WTC11 (cell line): ENCODE data around the gene DBX1. TPM values are rescaled to one million over a fixed set of nuclear protein-coding genes. Genes with fewer than 3 reads are reported as not detected.
A peak's percentile ranks its signal among the peaks of the same experiment; 100 is the strongest.

Experiments
- ATAC-seq: fragments of 200-7000 bp; cut with Tn5 transposase; 2 replicates; pipeline ENCODE4 v1.10.0; 2021; ENCODE audit warnings: mild to moderate bottlenecking, moderate library complexity
- Bru-seq: library from RNA; stranded (reverse); fragments of 400-500 nt; gene quantifications from one replicate; lab custom pipeline; 2021; lab: Mats Ljungman, UMichigan
- CTCF ChIA-PET: fragments of 300-600 bp; sonication (Branson Sonifier 250); formaldehyde crosslinking; loops from one replicate; lab custom pipeline; 2021; ENCODE audit warnings: antibody characterized with exemption; lab: Charles Lee
- POLR2A ChIA-PET: fragments of 350-600 bp; sonication (Branson Sonifier 250); formaldehyde crosslinking; loops from one replicate; lab custom pipeline; 2021; ENCODE audit warnings: antibody characterized with exemption; lab: Charles Lee
- DNase-seq: peaks from one replicate; pipeline ENCODE4 v3.0.0; 2021; ENCODE audit warnings: low spot score
- H3K27ac Mint-ChIP-seq: 2 replicates; pipeline ENCODE4 v1.8.0; 2021; ENCODE audit warnings: mixed read lengths
- H3K27me3 Mint-ChIP-seq: 2 replicates; pipeline ENCODE4 v1.8.0; 2021; ENCODE audit warnings: low read depth, mild to moderate bottlenecking, moderate library complexity, mixed read lengths
- H3K36me3 Mint-ChIP-seq: 2 replicates; pipeline ENCODE4 v1.8.0; 2021; ENCODE audit warnings: mixed read lengths
- H3K4me1 Mint-ChIP-seq: 2 replicates; pipeline ENCODE4 v1.8.0; 2022; ENCODE audit warnings: mixed read lengths
- H3K4me3 Mint-ChIP-seq: 2 replicates; pipeline ENCODE4 v1.8.0; 2021; ENCODE audit warnings: mild to moderate bottlenecking, moderate library complexity, mixed read lengths
- H3K9me3 Mint-ChIP-seq: 2 replicates; pipeline ENCODE4 v1.8.0; 2021; ENCODE audit warnings: mixed read lengths
- AFF4 ChIP-seq: sonication (generic); formaldehyde crosslinking; IDR thresholded peaks from 2 replicates; pipeline ENCODE4 v1.8.1; 2023; ENCODE audit warnings: mild to moderate bottlenecking, missing genetic modification reagents, borderline replicate concordance
- CDX4 ChIP-seq: fragments of 250-450 bp; sonication (Bioruptor Pico); IDR thresholded peaks from 2 replicates; pipeline ENCODE4 v1.9.0; 2021; ENCODE audit warnings: moderate library complexity, mild to moderate bottlenecking, inconsistent platforms, borderline replicate concordance
- CREM ChIP-seq: sonication (generic); formaldehyde crosslinking; IDR thresholded peaks from 2 replicates; pipeline ENCODE4 v1.8.1; 2022; ENCODE audit warnings: mild to moderate bottlenecking, missing genetic modification reagents, moderate library complexity
- E2F4 ChIP-seq: sonication (generic); formaldehyde crosslinking; IDR thresholded peaks from 2 replicates; pipeline ENCODE4 v1.8.1; 2022; ENCODE audit warnings: low read depth, mild to moderate bottlenecking, moderate library complexity, missing genetic modification reagents, borderline replicate concordance
- ETV6 ChIP-seq: sonication (generic); formaldehyde crosslinking; IDR thresholded peaks from 2 replicates; pipeline ENCODE4 v1.8.1; 2022; ENCODE audit warnings: mild to moderate bottlenecking, missing genetic modification reagents
- JUN ChIP-seq: sonication (generic); formaldehyde crosslinking; IDR thresholded peaks from 2 replicates; pipeline ENCODE4 v1.8.0; 2023; ENCODE audit warnings: mild to moderate bottlenecking, missing genetic modification reagents
- SMAD4 ChIP-seq: sonication (generic); formaldehyde crosslinking; IDR thresholded peaks from 2 replicates; pipeline ENCODE4 v1.8.0; 2022; ENCODE audit warnings: mild to moderate bottlenecking, missing genetic modification reagents
- ZNF232 ChIP-seq: sonication (generic); formaldehyde crosslinking; IDR thresholded peaks from 2 replicates; pipeline ENCODE4 v1.8.0; 2022; ENCODE audit warnings: mild to moderate bottlenecking, missing genetic modification reagents
- ZNF281 ChIP-seq: sonication (generic); formaldehyde crosslinking; IDR thresholded peaks from 2 replicates; pipeline ENCODE4 v1.8.0; 2023; ENCODE audit warnings: mild to moderate bottlenecking, missing genetic modification reagents
- ZNF423 ChIP-seq: fragments of 250-450 bp; sonication (Bioruptor Pico); IDR thresholded peaks from 2 replicates; pipeline ENCODE4 v2.1.2; 2022; ENCODE audit warnings: mild to moderate bottlenecking, moderate library complexity
- ZNF512 ChIP-seq: sonication (generic); formaldehyde crosslinking; IDR thresholded peaks from 2 replicates; pipeline ENCODE4 v1.8.1; 2022; ENCODE audit warnings: missing genetic modification reagents, borderline replicate concordance
- long read RNA-seq, 3 experiments: library from RNA in 1 of 3; library from capped mRNA in 1 of 3; library from polyadenylated mRNA in 1 of 3; unstranded in 2 of 3; stranded (forward) in 1 of 3; transcript quantifications; one replicate each; pipeline ENCODE4 v2.0.0, GENCODE V29; 2021
- total RNA-seq: library from RNA; stranded (reverse); gene quantifications from 3 replicates; pipeline ENCODE4 v1.2.3, GENCODE V29; 2021
- TF ChIP-seq, protein P1 (sequence below): fragments of 250-450 bp; sonication (Bioruptor Pico); IDR thresholded peaks from 2 replicates; pipeline ENCODE4 v1.9.0; 2021; ENCODE audit warnings: mild to moderate bottlenecking
- TF ChIP-seq, protein P2 (sequence below): fragments of 250-450 bp; sonication (Bioruptor Pico); IDR thresholded peaks from 2 replicates; pipeline ENCODE4 v2.1.2; 2022; ENCODE audit warnings: mild to moderate bottlenecking, moderate library complexity
- TF ChIP-seq, protein P3 (sequence below): sonication (generic); formaldehyde crosslinking; IDR thresholded peaks from 2 replicates; pipeline ENCODE4 v1.8.1; 2022; ENCODE audit warnings: mild to moderate bottlenecking, moderate library complexity, missing genetic modification reagents
- TF ChIP-seq, protein P4 (sequence below): sonication (generic); formaldehyde crosslinking; IDR thresholded peaks from 2 replicates; pipeline ENCODE4 v1.8.1; 2022; ENCODE audit warnings: low read depth, missing genetic modification reagents, borderline replicate concordance

Gene DBX1
- total RNA-seq (0.14 to 0.24 TPM (median 0.14 TPM) in 3 replicates), Bru-seq, nascent RNA (percentile 19 among the genes with signal in this experiment)
- long read RNA-seq, experiment 1, partial matches to known transcripts: 0 of 2 reads
- long read RNA-seq, experiment 1, other reads (novel, unspliced or antisense): 1 of 2 reads
- long read RNA-seq, experiment 2: 0 reads
- long read RNA-seq, experiment 3: 0 reads

DNA sequence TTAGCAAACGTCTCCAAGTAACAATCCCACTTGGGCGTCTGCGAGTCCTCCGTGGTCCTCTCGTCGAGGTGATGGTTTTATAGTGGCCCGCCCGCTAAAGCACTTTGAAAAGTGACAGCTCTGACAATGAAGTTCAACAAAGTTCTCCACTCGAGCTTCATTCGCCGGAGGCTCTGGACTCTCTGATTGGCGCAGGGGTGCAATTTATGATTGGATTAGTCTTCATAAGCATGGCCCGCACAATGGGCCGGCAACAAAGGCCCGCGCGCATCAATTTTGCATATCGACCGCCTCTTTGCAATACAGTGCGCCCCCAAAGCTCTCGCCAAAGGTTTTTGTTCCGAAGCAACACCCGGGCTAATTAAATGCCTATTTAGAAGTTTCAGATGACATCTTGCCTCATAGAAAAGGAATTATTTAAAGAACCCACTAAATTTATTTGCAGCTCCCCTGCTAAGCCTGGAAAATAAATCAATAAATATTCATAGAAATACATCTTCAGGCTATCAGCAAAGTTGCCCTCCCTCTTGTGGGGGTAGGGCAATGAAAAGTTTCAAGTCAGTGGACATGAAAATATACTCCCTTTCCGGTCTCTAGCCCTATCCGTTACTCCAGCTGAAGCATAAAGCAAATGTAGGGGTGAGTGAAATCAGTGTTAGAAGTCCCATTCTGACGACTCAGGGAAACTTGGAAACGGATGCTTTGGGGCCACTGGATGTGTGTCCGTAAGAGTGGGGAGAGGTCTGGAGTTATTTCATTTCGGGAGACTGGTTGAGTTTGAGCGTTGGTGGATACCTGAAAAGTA lies at the start of gene DBX1:
Gene DBX1, minus strand, starts transcription at position 51 of the 805 bp plus-strand sequence. CDS start 151 bp downstream, outside the sequence.
- ChIA-PET CTCF (interaction anchor here (0.6 to 5.4 kb wide), 4 partner anchors 28 to 194 kb away, joined by 3 to 48 read pairs (median 8); no protein-coding TSS in a partner anchor), POLR2A (no interaction called here)
- no peaks in the 10 kb centered on the region for H3K9me3 Mint-ChIP-seq
- peaks cover 100% of the 10 kb centered on the region for H3K27me3 Mint-ChIP-seq
- H3K4me3 Mint-ChIP-seq: peak within 1 kb of the TSS; percentile 74
- ATAC-seq (no peak), DNase-seq (no peak)
- no peaks in the 10 kb centered on the region for H3K36me3 Mint-ChIP-seq
- H3K27ac Mint-ChIP-seq: no peak within 1 kb of the TSS
- peaks cover 77% of the 10 kb centered on the region for H3K4me1 Mint-ChIP-seq
- TF ChIP-seq, protein P1, sequence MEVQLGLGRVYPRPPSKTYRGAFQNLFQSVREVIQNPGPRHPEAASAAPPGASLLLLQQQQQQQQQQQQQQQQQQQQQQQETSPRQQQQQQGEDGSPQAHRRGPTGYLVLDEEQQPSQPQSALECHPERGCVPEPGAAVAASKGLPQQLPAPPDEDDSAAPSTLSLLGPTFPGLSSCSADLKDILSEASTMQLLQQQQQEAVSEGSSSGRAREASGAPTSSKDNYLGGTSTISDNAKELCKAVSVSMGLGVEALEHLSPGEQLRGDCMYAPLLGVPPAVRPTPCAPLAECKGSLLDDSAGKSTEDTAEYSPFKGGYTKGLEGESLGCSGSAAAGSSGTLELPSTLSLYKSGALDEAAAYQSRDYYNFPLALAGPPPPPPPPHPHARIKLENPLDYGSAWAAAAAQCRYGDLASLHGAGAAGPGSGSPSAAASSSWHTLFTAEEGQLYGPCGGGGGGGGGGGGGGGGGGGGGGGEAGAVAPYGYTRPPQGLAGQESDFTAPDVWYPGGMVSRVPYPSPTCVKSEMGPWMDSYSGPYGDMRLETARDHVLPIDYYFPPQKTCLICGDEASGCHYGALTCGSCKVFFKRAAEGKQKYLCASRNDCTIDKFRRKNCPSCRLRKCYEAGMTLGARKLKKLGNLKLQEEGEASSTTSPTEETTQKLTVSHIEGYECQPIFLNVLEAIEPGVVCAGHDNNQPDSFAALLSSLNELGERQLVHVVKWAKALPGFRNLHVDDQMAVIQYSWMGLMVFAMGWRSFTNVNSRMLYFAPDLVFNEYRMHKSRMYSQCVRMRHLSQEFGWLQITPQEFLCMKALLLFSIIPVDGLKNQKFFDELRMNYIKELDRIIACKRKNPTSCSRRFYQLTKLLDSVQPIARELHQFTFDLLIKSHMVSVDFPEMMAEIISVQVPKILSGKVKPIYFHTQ (CRISPR knock-in tag): no peak
- TF ChIP-seq ZNF512 (no peak), ZNF281 (CRISPR knock-in tag) (no peak), JUN (CRISPR knock-in tag) (no peak), ETV6 (no peak), AFF4 (CRISPR knock-in tag) (no peak), CREM (CRISPR knock-in tag) (no peak), ZNF232 (no peak), E2F4 (CRISPR knock-in tag) (no peak), SMAD4 (no peak), CDX4 (CRISPR knock-in tag) (no peak), ZNF423 (CRISPR knock-in tag) (no peak)
- TF ChIP-seq, protein P2, sequence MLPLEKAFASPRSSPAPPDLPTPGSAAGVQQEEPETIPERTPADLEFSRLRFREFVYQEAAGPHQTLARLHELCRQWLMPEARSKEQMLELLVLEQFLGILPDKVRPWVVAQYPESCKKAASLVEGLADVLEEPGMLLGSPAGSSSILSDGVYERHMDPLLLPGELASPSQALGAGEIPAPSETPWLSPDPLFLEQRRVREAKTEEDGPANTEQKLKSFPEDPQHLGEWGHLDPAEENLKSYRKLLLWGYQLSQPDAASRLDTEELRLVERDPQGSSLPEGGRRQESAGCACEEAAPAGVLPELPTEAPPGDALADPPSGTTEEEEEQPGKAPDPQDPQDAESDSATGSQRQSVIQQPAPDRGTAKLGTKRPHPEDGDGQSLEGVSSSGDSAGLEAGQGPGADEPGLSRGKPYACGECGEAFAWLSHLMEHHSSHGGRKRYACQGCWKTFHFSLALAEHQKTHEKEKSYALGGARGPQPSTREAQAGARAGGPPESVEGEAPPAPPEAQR: no peak
- TF ChIP-seq, protein P3, sequence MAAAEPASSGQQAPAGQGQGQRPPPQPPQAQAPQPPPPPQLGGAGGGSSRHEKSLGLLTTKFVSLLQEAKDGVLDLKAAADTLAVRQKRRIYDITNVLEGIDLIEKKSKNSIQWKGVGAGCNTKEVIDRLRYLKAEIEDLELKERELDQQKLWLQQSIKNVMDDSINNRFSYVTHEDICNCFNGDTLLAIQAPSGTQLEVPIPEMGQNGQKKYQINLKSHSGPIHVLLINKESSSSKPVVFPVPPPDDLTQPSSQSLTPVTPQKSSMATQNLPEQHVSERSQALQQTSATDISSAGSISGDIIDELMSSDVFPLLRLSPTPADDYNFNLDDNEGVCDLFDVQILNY (CRISPR knock-in tag): no peak
- TF ChIP-seq, protein P4, sequence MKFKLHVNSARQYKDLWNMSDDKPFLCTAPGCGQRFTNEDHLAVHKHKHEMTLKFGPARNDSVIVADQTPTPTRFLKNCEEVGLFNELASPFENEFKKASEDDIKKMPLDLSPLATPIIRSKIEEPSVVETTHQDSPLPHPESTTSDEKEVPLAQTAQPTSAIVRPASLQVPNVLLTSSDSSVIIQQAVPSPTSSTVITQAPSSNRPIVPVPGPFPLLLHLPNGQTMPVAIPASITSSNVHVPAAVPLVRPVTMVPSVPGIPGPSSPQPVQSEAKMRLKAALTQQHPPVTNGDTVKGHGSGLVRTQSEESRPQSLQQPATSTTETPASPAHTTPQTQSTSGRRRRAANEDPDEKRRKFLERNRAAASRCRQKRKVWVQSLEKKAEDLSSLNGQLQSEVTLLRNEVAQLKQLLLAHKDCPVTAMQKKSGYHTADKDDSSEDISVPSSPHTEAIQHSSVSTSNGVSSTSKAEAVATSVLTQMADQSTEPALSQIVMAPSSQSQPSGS (CRISPR knock-in tag): no peak
